ENCODE results near the gene OXER1.

The OXER1 gene

GRCh38 chr2:42764096-42764495 lies at the start of gene OXER1:
TSS of gene OXER1 (minus strand) at chr2:42764135. CDS start at chr2:42764062, 73 bp downstream.
- TF ChIP-seq CTCF (IDR thresholded peaks at IDR 0.05; ENCODE audit: low read depth, low read length, missing control alignments): no peak
- in situ Hi-C loops (cut with HindIII; ENCODE audit: low sequenced_read_pairs): no loop called here
- no peak for DNase-seq (ENCODE audit: low read depth)
- no peak within 1 kb of the TSS for H3K4me3 ChIP-seq (ENCODE audit: low read depth, low read length)

- in situ Hi-C loops (cut with HindIII; ENCODE audit: low sequenced_read_pairs): loop anchor here (10.0 kb wide), 1 partner anchor 72 kb away; no protein-coding TSS in a partner anchor
- no peak overlapping the region for H3K4me3 ChIP-seq (ENCODE audit: low read depth, low read length)
- peak; percentile 55 for TF ChIP-seq CTCF (IDR thresholded peaks at IDR 0.05; ENCODE audit: low read depth, low read length, missing control alignments)
- DNase-seq (ENCODE audit: low read depth): no peak
These were observed 49.1 kb upstream of the OXER1 start for GRCh38 chr2:42812899-42813479.

- TF ChIP-seq CTCF (IDR thresholded peaks at IDR 0.05; ENCODE audit: low read depth, low read length, missing control alignments): no peak
- DNase-seq (ENCODE audit: low read depth): no peak
- in situ Hi-C loops (cut with HindIII; ENCODE audit: low sequenced_read_pairs): loop anchor here (10.0 kb wide), 1 partner anchor 74 kb away; no protein-coding TSS in a partner anchor
These were observed 47.3 kb upstream of the OXER1 start for GRCh38 chr2:42810971-42811811.

GRCh38 chr2:42810121-42810970 lies 46.4 kb upstream of the OXER1 start:
- TF ChIP-seq CTCF (IDR thresholded peaks at IDR 0.05; ENCODE audit: low read depth, low read length, missing control alignments): no peak
- peak overlapping the region; percentile 52 for H3K4me3 ChIP-seq (ENCODE audit: low read depth, low read length)
- in situ Hi-C loops (cut with HindIII; ENCODE audit: low sequenced_read_pairs): loop anchor here (10.0 kb wide), 1 partner anchor 74 kb away; no protein-coding TSS in a partner anchor
- DNase-seq (ENCODE audit: low read depth): peak; percentile 89

More at GRCh38 chr2:42810971-42811811, 47.3 kb upstream of the OXER1 start:
- peak overlapping the region; percentile 52 for H3K4me3 ChIP-seq (ENCODE audit: low read depth, low read length)

- peak; percentile 50 for DNase-seq (ENCODE audit: low read depth)
- TF ChIP-seq CTCF (IDR thresholded peaks at IDR 0.05; ENCODE audit: low read depth, low read length, missing control alignments): peak; percentile 14
- in situ Hi-C loops (cut with HindIII; ENCODE audit: low sequenced_read_pairs): loop anchor here (10.0 kb wide), 1 partner anchor 75 kb away; no protein-coding TSS in a partner anchor
- H3K4me3 ChIP-seq (ENCODE audit: low read depth, low read length): peak overlapping the region; percentile 52
These were observed 45.8 kb upstream of the OXER1 start for GRCh38 chr2:42809819-42810120.

Data from astrocyte of the cerebellum (primary cell).